H9 (cell line): Measurements from ENCODE around the gene GDF15. TPM values are rescaled to one million over a fixed set of nuclear protein-coding genes. Genes with fewer than 3 reads are reported as not detected.

Experiments
- DNase-seq: peaks from one replicate; pipeline ENCODE4 v3.0.0-alpha.2; 2017
- H2AFZ ChIP-seq: one replicate; pipeline ENCODE4 v1.6.1; 2013; ENCODE audit warnings: mild to moderate bottlenecking, low read length, control low read depth, moderate library complexity
- H2AK5ac ChIP-seq: 2 replicates; pipeline ENCODE4 v1.6.1; 2013; ENCODE audit warnings: low read length, control low read depth, mixed read lengths; ENCODE audit not compliant: insufficient read length
- H2BK120ac ChIP-seq: one replicate; pipeline ENCODE4 v1.6.1; 2013; ENCODE audit warnings: low read depth, mild to moderate bottlenecking, low read length, control low read depth, inconsistent platforms; ENCODE audit not compliant: poor library complexity, severe bottlenecking
- H2BK12ac ChIP-seq: 2 replicates; pipeline ENCODE4 v1.6.1; 2013; ENCODE audit warnings: low read length, control low read depth, mixed read lengths, low read depth; ENCODE audit not compliant: insufficient read length
- H2BK15ac ChIP-seq: 2 replicates; pipeline ENCODE4 v1.6.1; 2013; ENCODE audit warnings: low read depth, low read length, control low read depth
- H2BK20ac ChIP-seq: one replicate; pipeline ENCODE4 v1.6.1; 2013; ENCODE audit warnings: low read depth, mild to moderate bottlenecking, low read length, control low read depth, inconsistent platforms; ENCODE audit not compliant: poor library complexity, severe bottlenecking
- H2BK5ac ChIP-seq: 2 replicates; pipeline ENCODE4 v1.6.1; 2013; ENCODE audit warnings: low read length, control low read depth, mixed read lengths; ENCODE audit not compliant: insufficient read length
- H3K14ac ChIP-seq: 2 replicates; pipeline ENCODE4 v1.6.1; 2013; ENCODE audit warnings: low read length, control low read depth; ENCODE audit not compliant: insufficient read depth
- H3K18ac ChIP-seq: 2 replicates; pipeline ENCODE4 v1.6.1; 2013; ENCODE audit warnings: low read depth, mild to moderate bottlenecking, mixed read lengths, low read length, control low read depth; ENCODE audit not compliant: insufficient read length
- H3K23ac ChIP-seq: 2 replicates; pipeline ENCODE4 v1.6.1; 2013; ENCODE audit warnings: low read length, control low read depth, mixed read lengths, low read depth; ENCODE audit not compliant: insufficient read length
- H3K23me2 ChIP-seq: 2 replicates; pipeline ENCODE4 v1.6.1; 2013; ENCODE audit warnings: low read depth, mild to moderate bottlenecking, mixed read lengths, low read length, control low read depth; ENCODE audit not compliant: insufficient read length, poor library complexity, severe bottlenecking
- H3K27ac ChIP-seq: 2 replicates; pipeline ENCODE4 v1.5.1; 2013; ENCODE audit warnings: low read length, control low read depth, mixed read lengths, low read depth; ENCODE audit not compliant: insufficient read length
- H3K27me3 ChIP-seq: 2 replicates; pipeline ENCODE4 v1.6.1; 2013; ENCODE audit warnings: low read length, control low read depth, inconsistent platforms; ENCODE audit not compliant: insufficient read depth
- H3K4ac ChIP-seq: 2 replicates; pipeline ENCODE4 v1.6.1; 2013; ENCODE audit warnings: low read depth, mild to moderate bottlenecking, control low read depth, inconsistent platforms, low read length, moderate library complexity
- H3K4me1 ChIP-seq: 2 replicates; pipeline ENCODE4 v1.6.1; 2013; ENCODE audit warnings: low read length, control low read depth, inconsistent platforms; ENCODE audit not compliant: insufficient read depth
- H3K4me2 ChIP-seq: 2 replicates; pipeline ENCODE4 v1.6.1; 2013; ENCODE audit warnings: low read length, control low read depth, mixed read lengths; ENCODE audit not compliant: insufficient read length, insufficient read depth
- H3K56ac ChIP-seq: 2 replicates; pipeline ENCODE4 v1.6.1; 2013; ENCODE audit warnings: low read depth, mild to moderate bottlenecking, mixed read lengths, low read length, control low read depth; ENCODE audit not compliant: insufficient read length
- H3K79me1 ChIP-seq: 2 replicates; pipeline ENCODE4 v1.6.1; 2013; ENCODE audit warnings: low read depth, mild to moderate bottlenecking, moderate library complexity, low read length, control low read depth, inconsistent platforms; ENCODE audit not compliant: insufficient read depth, poor library complexity, severe bottlenecking
- H3K79me2 ChIP-seq: 2 replicates; pipeline ENCODE4 v1.6.1; 2013; ENCODE audit warnings: low read length, control low read depth, inconsistent platforms; ENCODE audit not compliant: insufficient read depth
- H3K9ac ChIP-seq: 2 replicates; pipeline ENCODE4 v1.6.1; 2013; ENCODE audit warnings: low read length, control low read depth, mixed read lengths; ENCODE audit not compliant: insufficient read length; ENCODE audit errors: extremely low read depth
- H3K9me3 ChIP-seq: one replicate; pipeline ENCODE4 v1.6.1; 2013; ENCODE audit warnings: low read depth, low read length, inconsistent platforms; ENCODE audit not compliant: control insufficient read depth
- H3T11ph ChIP-seq: one replicate; pipeline ENCODE4 v1.6.1; 2013; ENCODE audit warnings: mild to moderate bottlenecking, low read length, control low read depth, inconsistent platforms
- H4K20me1 ChIP-seq: one replicate; pipeline ENCODE4 v1.6.1; 2013; ENCODE audit not compliant: control insufficient read depth, insufficient read length, insufficient read depth
- H4K5ac ChIP-seq: 2 replicates; pipeline ENCODE4 v1.6.1; 2013; ENCODE audit warnings: low read depth, mild to moderate bottlenecking, mixed read lengths, low read length, control low read depth; ENCODE audit not compliant: insufficient read length
- H4K8ac ChIP-seq: replicated peaks from 2 replicates; pipeline ENCODE4 v1.6.1; 2013; ENCODE audit warnings: low read length, control low read depth, mixed read lengths, low read depth; ENCODE audit not compliant: insufficient read length
- H4K91ac ChIP-seq: 2 replicates; pipeline ENCODE4 v1.6.1; 2013; ENCODE audit warnings: low read depth, mild to moderate bottlenecking, moderate library complexity, mixed read lengths, low read length, control low read depth; ENCODE audit not compliant: insufficient read length
- H3K27ac Mint-ChIP-seq, 3 experiments: 2 replicates in 2 of 3; 3 replicates in 1 of 3; pipeline ENCODE4 v1.8.0; 2020 to 2021; ENCODE audit warnings: mixed read lengths in 3 of 3, mild to moderate bottlenecking in 1 of 3, moderate library complexity in 1 of 3
- H3K27me3 Mint-ChIP-seq: 2 replicates; pipeline ENCODE4 v1.8.0; 2021; ENCODE audit warnings: low read depth, mild to moderate bottlenecking, moderate library complexity, mixed read lengths
- H3K36me3 Mint-ChIP-seq, 3 experiments: 2 replicates in 2 of 3; 3 replicates in 1 of 3; pipeline ENCODE4 v1.8.0; 2020 to 2021; ENCODE audit warnings: low read depth in 3 of 3, mixed read lengths in 3 of 3; ENCODE audit not compliant: insufficient read depth in 1 of 3
- H3K4me1 Mint-ChIP-seq, 2 experiments: 2 replicates each; pipeline ENCODE4 v1.8.0; 2020; ENCODE audit warnings: mixed read lengths in 2 of 2
- H3K4me3 Mint-ChIP-seq, 2 experiments: 2 replicates in 1 of 2; 3 replicates in 1 of 2; pipeline ENCODE4 v1.8.0; 2020 to 2021; ENCODE audit warnings: mild to moderate bottlenecking in 2 of 2, mixed read lengths in 2 of 2, moderate library complexity in 1 of 2
- H3K9me3 Mint-ChIP-seq, 2 experiments: 2 replicates in 1 of 2; 3 replicates in 1 of 2; pipeline ENCODE4 v1.8.0; 2020; ENCODE audit warnings: mild to moderate bottlenecking in 2 of 2, mixed read lengths in 2 of 2, moderate library complexity in 1 of 2
- CTCF ChIP-seq: fragments of 200-600 bp; sonication (generic); conservative IDR thresholded peaks from 3 replicates; pipeline ENCODE4 v1.8.0; 2021; ENCODE audit warnings: antibody characterized with exemption, mild to moderate bottlenecking
- WGBS: extraction: QIAGEN DNeasy Blood & Tissue Kit; methylation state at CpG from one replicate; pipeline ENCODE4 v1.1.7; 2013; ENCODE audit warnings: missing lambda C conversion rate, low lambda C conversion rate, mixed read lengths; ENCODE audit not compliant: insufficient read length; ENCODE audit errors: extremely low coverage; 5-methylcytosine and 5-hydroxymethylcytosine counted together
- total RNA-seq: library from RNA; stranded (reverse); gene quantifications from 2 replicates; pipeline ENCODE4 v1.2.1, GENCODE V29; 2021

Gene GDF15
- total RNA-seq, 1 experiment from 2014 or later, result 5.7 TPM

GRCh38 chr19:18357041-18357440 lies 28.9 kb upstream of the GDF15 start:
- Mint-ChIP-seq H3K4me3 (no peak overlapping the region), H3K27ac (no peak overlapping the region; a peak in 1 of 7 replicates), H3K36me3 (peaks cover 19 to 72% (median 19%) of the 10 kb centered on the region in 3 experiments), H3K27me3 (no peaks in the 10 kb centered on the region), H3K9me3 (no peaks in the 10 kb centered on the region), H3K4me1 (no peaks in the 10 kb centered on the region)
- no peaks in the 10 kb centered on the region for H3K4me1 ChIP-seq
- no peak for TF ChIP-seq CTCF
- H3K79me2 ChIP-seq, result no peaks in the 10 kb centered on the region
- no peak overlapping the region for H3K18ac ChIP-seq
- no peaks in the 10 kb centered on the region for H4K20me1 ChIP-seq
- H3K4ac ChIP-seq, result no peak overlapping the region
- H2BK12ac ChIP-seq, result no peak overlapping the region
- H2BK20ac ChIP-seq, result no peak overlapping the region
- no peaks in the 10 kb centered on the region for H3K79me1 ChIP-seq
- H2AFZ ChIP-seq, result no peak overlapping the region
- H3K23ac ChIP-seq, result no peak overlapping the region
- no peak overlapping the region for H3K27ac ChIP-seq
- WGBS, result no CpG with 5 or more reads among the region's 3 CpGs
- H2BK15ac ChIP-seq, result no peak overlapping the region
- no peak overlapping the region for H4K5ac ChIP-seq
- no peaks in the 10 kb centered on the region for H3K23me2 ChIP-seq
- no peak overlapping the region for H2AK5ac ChIP-seq
- no peak overlapping the region for H3T11ph ChIP-seq
- H2BK120ac ChIP-seq, result no peak overlapping the region
- no peaks in the 10 kb centered on the region for H3K9me3 ChIP-seq
- no peak overlapping the region for H3K14ac ChIP-seq
- no peak overlapping the region for H2BK5ac ChIP-seq
- no peak overlapping the region for H4K91ac ChIP-seq
- H3K56ac ChIP-seq, result no peak overlapping the region
- H3K4me2 ChIP-seq, result no peak overlapping the region
- H3K9ac ChIP-seq, result no peak overlapping the region
- DNase-seq, result no peak
- H3K27me3 ChIP-seq, result no peaks in the 10 kb centered on the region
- no peak overlapping the region for H4K8ac ChIP-seq
